Glomerular endothelial cell (primary cell): ENCODE data around the gene PPFIBP2. TPM values are rescaled to one million over a fixed set of nuclear protein-coding genes. Genes with fewer than 3 reads are reported as not detected.
A peak's percentile ranks its signal among the peaks of the same experiment; 100 is the strongest.
"Not testable (repeated sequence)": the region's sequence is repeated elsewhere in the genome, so short reads cannot be mapped to it uniquely, and the experiment has no call there.

Experiments
- DNase-seq: peaks from one replicate; pipeline ENCODE4 v3.0.0-alpha.2; 2011; ENCODE audit warnings: low read depth, low spot score; ENCODE audit errors: extremely low read depth
- total RNA-seq: library from RNA; depleted of rRNA; stranded (reverse); fragments of >200 nt; gene quantifications from 2 replicates; pipeline ENCODE4 v1.2.3, GENCODE V29; 2015

Gene PPFIBP2
- total RNA-seq, 1 donor from 2014 or later: 2.4 TPM

DNA sequence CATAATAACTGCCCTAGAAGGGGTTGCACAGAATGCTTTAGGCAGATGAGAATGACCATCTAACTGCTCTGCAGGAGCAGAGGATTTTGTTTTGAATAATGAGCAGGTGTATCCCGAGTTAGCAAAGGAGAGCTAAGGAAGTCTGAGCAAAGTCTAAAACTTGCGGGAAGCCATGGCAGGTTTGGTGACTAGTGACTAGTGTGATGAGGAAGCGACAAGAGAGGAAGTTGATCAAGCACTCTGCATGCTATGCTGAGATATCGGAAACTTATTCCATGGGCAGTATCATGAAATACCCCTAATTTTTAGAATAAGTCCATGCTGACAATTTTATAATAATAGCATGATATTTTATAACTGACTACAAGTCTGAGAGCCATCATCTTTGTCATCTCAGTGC, 15.6 kb upstream of the PPFIBP2 start:
- no peak for DNase-seq

DNA sequence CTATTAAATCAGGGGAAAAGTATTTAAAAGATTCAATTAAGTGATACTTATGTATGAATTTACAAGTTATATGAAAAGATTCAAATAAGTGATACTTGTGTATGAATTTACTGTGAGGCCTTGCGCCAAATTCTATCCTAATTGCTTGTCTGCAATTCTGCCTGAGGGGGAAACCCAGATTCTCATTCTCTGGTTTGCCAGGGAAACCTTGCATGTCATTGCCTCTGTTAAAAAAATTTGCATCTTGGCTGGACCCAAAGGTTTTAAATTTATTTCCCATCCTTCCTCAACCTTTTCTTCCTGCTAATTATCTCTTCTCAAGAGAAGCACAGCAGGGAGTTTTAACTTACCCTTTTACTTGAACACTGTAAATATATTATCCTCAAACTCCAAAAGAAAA, 14.7 kb upstream of the PPFIBP2 start:
- DNase-seq: no peak

DNA sequence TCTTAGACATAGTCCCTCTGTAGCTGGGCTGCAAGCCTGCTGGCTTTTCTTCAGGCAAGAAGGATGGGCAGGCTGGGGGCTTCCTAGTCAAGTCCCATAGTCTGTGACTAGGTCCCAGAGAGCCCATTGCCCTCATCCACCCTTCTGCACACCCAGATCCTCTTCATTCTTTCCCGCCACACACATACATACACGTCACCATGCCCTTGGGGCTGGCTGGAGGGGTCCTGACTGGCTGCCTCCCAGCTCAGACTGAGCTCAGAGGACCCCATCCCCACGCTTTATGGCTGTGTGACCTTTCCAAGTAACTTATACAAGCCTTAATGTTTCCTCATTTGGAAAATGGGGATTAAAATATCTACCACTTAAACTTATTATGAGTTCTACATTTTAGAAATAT, 13.5 kb upstream of the PPFIBP2 start:
- DNase-seq: no peak

DNA sequence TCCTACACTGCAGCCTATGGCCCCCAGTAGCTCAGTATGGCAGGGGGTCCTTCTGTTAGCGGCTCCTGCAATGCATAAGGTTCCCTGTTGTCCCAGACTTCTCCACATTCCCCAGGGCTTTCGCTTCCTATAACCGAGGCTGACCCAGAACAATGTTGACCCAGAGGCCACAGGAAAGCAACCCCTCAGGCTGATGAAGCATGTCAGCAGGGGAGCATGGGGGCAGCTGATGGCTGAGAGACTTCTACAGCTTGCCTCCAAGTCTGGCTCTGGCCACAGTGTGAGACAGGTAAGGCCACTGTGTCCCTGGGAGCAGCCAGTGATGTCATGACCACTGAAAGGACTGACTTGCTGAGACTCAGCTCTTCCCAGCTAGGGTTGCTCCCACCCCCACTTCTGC, 12.5 kb upstream of the PPFIBP2 start:
- no peak for DNase-seq

DNA sequence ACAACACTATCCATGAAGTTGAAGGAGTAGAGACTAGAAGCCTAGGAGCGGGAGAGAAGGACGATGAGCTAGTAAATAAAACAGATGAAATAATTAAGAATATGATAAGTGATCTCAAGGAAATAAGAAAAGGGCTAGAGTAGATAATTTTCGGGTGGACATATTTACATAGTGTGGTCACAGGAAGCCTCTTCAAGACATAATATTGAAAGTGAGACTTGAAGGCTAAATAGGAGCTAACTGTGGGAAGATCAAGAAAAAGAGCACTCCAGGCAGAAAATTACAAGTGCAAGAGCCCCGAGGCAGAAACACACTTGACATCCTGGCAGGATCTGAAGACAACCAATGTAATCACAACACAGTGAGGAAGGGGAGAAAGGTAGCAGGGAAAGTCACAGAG, 11.9 kb upstream of the PPFIBP2 start:
- DNase-seq: no peak

DNA sequence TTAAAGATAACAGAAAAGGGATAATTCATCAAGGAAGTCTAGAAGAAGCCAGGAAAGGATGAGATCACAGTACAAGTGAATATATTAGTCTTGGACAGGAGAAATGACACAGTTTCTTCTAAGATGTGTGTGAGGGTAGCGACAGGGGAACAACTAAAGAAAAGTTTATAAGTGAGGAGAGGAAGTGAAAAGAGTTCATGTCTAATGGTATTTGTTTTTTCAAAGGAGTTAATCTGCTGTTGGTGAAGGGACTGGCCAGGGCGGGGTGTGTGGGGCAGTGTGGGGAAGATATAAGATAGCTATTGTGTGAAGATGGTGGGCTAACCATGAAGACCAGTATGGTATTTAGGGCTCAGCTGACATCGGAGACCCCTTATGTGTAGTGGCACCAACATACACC, 7.6 kb upstream of the PPFIBP2 start:
- DNase-seq: no peak

DNA sequence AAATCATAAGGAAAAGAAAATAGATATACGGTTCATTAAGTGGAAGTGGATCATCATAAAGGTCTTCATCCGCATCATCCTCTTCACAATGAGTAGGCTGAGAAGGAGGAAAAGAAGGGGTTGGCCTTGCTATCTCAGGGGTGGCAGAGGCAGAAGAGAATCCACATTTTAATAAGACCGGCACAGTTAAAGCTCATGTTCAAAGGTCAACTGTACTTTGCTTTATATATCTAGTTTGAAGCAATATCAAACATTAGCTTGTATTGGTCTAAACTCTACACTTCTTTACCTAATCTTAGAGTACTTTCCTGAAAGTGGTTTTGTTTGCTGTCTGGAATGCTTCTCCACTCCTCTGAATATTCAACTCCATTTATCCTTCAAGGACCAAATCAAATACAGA, 5.7 kb upstream of the PPFIBP2 start:
- no peak for DNase-seq

DNA sequence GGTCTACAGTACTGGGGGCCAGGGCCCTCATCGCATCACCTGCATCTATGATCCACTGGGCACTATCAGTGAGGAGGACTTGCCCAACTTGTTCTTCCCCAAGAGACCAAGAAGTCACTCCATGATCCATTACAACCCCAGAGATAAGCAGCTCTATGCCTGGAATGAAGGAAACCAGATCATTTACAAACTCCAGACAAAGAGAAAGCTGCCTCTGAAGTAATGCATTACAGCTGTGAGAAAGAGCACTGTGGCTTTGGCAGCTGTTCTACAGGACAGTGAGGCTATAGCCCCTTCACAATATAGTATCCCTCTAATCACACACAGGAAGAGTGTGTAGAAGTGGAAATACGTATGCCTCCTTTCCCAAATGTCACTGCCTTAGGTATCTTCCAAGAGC, 3.8 kb upstream of the PPFIBP2 start:
- no peak for DNase-seq

DNA sequence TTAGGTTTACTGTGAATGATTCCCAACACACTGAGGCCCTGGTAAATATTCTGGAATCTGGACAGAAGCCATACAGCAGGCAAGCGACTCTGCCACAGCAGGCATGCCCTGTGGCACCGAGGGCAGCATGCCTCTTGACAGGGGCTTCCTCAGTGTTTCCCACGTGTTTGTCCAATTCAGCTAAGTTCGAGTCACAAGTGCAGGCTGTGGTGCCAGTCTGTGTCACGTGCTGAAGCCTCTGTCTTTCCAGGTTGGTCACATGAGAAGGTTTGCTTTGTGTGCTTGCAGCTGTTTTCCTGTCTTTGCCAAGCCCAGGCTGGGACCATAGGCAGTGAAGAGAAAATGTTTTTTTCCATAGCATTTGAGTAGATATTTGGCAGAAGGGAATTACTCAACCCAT, 2.4 kb upstream of the PPFIBP2 start:
- peak; percentile 10 for DNase-seq

DNA sequence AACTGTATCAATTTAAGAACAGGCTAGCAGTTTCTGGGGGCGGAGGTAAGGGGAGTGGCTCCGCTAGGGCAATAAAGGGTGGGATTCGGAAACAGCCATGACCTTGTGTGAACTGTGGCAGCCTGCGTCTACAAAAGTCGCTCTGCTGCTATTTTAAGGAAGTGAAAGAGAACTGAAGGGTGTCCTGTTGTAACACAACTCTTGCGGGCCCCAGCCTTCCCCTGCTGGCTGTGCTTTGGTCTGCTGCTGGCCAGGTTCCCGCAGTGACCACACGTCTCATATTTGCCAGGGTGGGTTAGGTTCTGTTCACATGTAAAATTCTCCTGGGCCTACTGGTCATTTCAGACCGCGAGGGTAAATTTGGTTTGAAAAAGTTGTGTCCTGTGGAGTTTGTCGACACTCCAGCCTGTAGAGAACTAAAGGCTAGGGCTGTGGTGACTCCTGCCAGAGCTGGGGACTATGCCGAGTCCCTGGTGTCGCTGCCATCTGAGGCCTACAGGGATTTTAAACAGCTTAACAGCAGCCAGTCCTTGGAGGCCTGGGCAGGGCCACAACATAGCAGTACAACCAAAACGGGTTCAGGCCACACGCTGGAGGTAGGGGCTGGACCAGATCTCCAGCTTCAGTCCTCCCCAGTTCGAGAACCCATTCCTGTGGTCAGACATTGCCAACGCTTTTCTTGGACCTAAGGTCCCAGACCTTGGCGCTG, 1.1 kb upstream of the PPFIBP2 start:
- no peak for DNase-seq

DNA sequence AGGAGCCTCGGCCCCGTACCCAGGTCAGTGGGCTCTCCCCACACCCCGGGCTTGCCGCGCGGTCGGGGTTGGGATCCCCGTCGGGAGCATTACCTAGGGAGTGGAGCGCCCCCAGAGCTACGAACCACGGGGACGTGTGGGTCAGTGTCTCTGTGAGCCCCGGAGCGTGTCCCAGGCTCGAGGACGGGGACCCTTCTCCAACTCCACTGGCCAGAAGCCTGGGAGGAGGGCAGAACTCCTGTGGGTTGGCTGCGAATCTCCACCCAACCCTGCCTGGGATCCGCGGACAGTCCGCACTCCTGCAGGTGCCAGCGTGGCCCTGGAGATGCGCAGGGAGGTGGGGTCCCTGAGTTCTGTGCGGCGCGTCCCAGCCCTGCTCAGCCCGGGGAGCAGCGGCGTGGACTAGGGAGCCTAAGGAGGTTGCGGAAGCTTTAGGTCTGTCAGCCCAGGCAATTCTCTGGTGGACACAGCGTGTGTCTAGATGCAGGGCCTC, 346 bp downstream of the PPFIBP2 start:
- DNase-seq: no peak

DNA sequence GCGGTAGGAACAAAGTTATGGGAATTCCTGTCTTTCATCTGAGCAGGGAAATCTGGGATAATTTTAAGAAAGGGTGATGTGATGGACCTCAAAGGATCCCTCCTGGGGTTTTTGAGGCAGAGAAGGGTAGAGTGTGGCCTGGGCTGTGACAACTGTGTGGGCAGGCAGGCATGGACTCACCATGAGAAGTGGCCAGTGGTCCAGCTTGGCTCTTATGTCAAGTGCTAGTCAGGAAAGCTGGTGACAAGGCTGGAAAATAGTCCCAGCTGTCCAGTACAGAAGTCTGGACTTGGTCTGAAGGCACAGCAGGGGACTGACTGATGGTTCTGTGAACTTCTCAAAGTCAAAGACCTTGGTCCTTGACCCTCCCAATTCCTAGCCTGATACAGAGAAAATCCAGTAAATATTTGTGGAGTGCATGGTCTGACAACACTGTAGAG, 1.7 kb downstream of the PPFIBP2 start:
- no peak for DNase-seq

DNA sequence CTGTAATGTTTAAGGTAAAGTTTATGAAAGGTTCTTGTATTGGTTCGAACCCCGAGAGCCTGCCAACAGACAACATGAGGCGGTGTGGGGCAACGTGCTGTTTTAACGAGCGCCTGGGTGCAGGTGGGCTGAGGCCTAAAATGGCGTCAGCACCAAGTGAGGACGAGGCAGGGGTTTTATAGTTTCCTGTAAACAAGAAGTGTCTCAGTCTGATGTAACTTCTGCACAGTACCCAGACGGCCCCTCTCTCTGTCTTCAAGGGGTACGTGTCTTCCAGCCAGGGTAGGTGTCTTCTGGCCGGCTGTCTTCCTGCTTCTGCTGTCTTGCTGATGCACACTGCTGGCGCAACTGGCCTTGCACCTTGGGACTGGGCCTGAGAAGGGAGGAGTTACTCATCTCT, 2.7 kb downstream of the PPFIBP2 start:
- DNase-seq: no peak

DNA sequence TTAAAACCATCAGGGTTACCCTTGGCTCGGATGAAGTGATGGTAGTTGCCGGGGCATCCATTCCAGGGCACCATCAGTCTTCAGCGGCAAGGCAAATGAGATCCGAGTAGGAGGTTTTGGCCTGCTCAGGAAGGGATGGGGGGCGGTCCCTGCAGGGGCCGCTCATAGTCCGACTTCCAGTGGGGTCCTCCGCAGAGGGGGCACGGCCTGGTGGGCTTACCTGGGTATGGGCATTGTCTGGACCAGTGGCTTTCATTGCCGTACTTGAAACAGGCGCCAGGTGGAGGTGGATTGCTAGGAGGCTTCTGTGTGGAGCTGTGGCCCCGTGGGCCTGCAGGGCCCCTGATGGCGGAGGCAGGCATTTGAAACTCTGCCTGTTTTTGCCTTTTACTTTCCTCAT, 3.9 kb downstream of the PPFIBP2 start:
- DNase-seq: not testable (repeated sequence)

DNA sequence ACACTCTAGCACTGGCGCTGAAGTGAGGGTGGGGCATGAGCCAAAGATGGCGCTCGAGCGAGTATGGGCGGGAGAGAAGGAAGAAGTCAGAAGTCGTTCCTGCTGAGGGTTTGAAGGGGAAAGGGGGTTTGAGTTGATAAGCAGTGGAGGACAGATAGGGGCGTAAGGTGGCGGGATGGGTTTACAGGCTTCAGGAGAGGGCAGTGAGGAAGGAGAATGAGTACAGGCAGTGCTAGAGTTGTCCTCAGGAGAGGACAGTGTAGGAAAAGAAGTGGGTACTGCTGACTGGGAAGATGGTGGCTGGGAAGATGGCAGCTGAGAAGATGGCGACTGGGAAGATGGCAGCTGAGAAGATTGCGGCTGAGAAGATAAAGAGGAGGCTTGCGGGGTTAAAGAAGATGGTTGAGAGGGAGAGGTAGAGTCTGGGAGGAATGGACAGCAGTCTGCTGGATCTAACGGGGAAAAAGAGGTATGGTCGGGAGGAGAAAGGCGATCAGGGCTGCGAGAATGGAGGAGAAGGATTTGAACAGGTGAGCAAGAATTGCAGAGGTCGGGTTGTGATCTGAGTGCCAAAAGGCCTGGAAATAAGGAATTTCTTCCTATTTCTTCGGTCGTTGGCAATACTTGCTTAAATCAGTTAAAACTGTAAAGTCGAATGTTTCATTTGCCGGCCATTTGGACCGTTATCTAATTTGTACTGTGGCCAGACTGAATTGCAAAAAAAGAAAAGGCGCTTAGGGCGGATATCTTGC, 5.2 kb downstream of the PPFIBP2 start:
- DNase-seq: no peak

DNA sequence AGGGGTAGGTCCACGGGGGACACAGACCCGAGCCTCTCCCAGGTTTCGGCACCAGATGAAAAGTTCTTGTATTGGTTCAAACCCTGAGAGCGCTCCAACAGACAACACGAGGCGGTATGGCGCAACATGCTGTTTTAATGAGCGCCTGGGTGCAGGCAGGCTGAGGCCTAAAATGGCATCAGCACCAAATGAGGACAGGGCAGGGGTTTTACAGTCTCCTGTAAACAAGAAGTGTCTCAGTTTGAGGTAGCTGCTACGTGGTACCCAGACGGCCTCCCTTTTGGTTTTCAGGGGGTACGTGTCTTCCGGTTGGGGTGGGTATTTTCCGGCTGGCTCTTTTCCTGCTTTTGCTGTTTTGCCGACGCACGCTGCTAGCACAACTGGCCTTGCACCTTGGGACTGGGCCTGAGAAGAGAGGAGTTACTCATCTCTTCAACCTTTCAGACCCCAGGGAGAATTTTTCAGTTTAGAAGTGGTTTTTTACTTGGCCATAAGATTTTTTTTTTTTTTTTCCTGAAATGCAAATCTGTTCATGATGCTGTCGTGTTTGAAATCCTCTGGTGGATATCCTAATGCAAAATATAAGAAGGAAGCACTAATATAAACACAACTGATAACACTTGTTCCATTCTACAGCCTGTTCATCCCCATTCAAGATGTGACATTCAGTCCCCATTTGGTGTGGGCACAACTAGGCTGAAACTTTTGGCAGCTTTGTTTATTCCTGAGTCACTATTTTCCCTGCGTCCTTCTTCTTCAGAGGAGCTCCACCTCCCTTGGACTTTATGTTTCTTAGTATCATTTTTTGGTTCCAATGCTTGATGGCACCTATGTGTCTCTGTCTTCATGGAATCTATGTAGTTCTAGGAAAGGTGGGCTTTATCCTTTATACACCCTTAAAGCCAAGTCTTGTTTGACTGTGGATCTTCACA, 6.5 kb downstream of the PPFIBP2 start:
- no peak for DNase-seq

DNA sequence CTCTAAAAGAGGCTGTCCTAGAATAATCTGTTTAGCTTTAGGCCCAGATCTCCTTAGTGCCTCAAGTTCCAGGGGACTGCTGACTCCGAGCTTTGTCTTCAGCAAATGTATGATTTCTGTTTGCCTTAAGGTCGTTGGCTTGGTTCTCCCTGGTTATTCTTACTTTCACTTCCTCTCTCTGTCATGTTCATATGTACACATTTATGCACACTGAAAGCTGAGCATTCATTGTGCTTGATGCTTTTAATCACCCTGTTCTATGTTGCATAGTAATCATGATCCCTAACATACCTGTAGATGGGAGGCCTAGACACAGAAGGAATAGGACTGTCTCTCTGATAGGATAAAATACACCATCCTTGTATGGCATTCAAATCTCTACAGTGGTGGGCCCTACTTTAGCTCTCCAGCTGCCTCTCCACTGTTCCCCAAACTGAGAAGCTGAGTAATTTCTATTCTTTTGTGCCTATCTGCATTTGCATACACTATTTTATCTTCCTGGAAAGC, 7.2 kb downstream of the PPFIBP2 start:
- no peak for DNase-seq

DNA sequence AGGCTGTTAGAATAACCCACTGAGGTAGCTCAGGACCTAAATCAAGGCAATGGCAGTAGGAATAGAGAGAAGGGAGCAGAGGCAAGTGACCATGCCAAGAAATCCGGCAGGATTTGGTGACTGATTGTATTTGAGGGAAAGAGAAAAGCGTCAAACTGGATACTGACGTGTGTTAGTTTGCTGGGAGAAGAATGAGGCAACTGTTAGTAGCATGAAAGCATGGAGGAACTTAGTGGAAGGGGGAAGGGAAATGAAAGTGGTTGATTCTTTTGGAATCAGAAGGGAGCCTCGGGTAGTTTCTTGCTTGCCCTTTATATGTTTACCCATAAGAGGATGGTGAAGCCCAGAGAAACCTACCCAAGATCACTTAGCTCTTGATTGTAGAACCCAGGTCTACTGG, 8.3 kb downstream of the PPFIBP2 start:
- no peak for DNase-seq

DNA sequence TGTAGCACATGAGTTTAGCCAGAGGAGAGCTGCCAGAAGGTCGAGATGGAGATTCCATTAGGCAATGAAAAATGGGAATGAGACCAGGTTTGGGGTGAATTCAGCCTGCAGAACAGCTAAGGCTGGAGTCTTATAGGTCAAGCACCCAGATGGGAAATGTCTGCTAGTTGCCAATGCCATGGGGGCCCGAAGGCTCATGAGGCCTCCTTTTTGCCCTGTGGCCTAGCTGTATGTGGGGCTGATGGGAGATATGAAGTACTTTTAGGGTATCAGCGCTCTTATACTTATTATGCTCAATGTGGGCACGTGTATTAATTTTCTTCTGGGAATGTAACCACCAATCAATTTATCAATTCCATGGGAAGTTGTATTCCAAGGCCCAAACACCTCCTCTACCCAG, 8.7 kb downstream of the PPFIBP2 start:
- DNase-seq: no peak

DNA sequence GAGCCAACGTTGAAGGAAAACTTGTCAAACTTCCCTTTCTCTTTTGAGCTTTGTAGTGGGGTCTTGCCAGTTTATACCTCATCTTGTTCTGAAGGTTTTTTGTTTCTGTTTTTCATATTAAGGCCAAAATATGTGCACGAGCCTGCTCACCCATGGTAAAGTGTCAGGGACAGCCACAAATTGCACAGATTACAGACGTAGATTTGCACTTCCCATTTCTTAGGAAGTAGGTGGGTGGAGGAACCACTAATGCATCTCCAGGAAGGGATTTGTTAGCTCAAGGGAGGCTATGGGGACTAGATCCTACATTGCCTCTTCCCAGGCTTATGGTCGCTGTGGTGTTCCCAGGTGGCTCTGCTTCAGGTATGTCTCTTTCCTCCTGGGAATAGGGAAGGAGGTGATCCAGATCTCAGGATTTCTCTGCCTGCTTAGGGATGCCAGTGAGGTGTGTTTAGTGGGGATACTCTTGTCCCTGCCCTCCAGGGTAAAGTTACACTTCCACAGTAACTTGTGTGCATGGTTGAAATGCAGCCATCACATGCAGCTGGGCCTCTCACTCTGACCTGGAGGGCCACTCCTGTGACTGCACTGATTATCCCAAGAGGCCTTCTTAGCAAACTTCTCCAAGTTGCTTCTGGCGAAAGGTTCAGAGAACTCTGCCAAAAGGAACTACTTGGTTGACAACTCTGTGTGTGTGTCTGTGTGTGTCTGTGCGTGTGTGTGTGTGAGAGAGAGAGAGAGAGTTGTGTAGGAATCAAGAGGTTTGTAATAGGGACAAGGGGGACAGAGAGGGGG, 9.8 kb downstream of the PPFIBP2 start:
- no peak for DNase-seq
